ENCODE results near the gene PRPF40B.

PRPF40B gene

GRCh38 chr12:49658276-49658675, 34.9 kb downstream of the PRPF40B start:
- DNase-seq (ENCODE audit: low read depth, low spot score) = no peak

GRCh38 chr12:49659753-49660152, 36.4 kb downstream of the PRPF40B start:
- no peak for DNase-seq (ENCODE audit: low read depth, low spot score)

GRCh38 chr12:49661191-49661590, 37.8 kb downstream of the PRPF40B start:
- no peak for DNase-seq (ENCODE audit: low read depth, low spot score)

- DNase-seq (ENCODE audit: low read depth, low spot score) = no peak
Measured at GRCh38 chr12:49661746-49662145, 38.4 kb downstream of the PRPF40B start.

- peak; percentile 55 for DNase-seq (ENCODE audit: low read depth, low spot score)
Measured at GRCh38 chr12:49662998-49663843, 39.9 kb downstream of the PRPF40B start.

- DNase-seq (ENCODE audit: low read depth, low spot score) = no peak
Measured at GRCh38 chr12:49664167-49664566, 40.8 kb downstream of the PRPF40B start.

- no peak for DNase-seq (ENCODE audit: low read depth, low spot score)
Measured at GRCh38 chr12:49664591-49665239, 41.4 kb downstream of the PRPF40B start.

- no peak for DNase-seq (ENCODE audit: low read depth, low spot score)
Measured at GRCh38 chr12:49665384-49665783, 42.0 kb downstream of the PRPF40B start.

GRCh38 chr12:49666176-49666575, 42.8 kb downstream of the PRPF40B start:
- no peak for DNase-seq (ENCODE audit: low read depth, low spot score)

- no peak for DNase-seq (ENCODE audit: low read depth, low spot score)
Measured at GRCh38 chr12:49667325-49668090, 44.1 kb downstream of the PRPF40B start.

- DNase-seq (ENCODE audit: low read depth, low spot score) = no peak
Measured at GRCh38 chr12:49669796-49670195, 46.4 kb downstream of the PRPF40B start.

- no peak for DNase-seq (ENCODE audit: low read depth, low spot score)
Measured at GRCh38 chr12:49671031-49671765, 47.8 kb downstream of the PRPF40B start.

GRCh38 chr12:49672301-49673217, 49.2 kb downstream of the PRPF40B start:
- no peak for DNase-seq (ENCODE audit: low read depth, low spot score)

- peak; percentile 74 for DNase-seq (ENCODE audit: low read depth, low spot score)
Measured at GRCh38 chr12:49673446-49674317, 50.3 kb downstream of the PRPF40B start.

GRCh38 chr12:49674318-49674981, 51.1 kb downstream of the PRPF40B start:
- DNase-seq (ENCODE audit: low read depth, low spot score) = no peak

GRCh38 chr12:49675137-49675536, 51.8 kb downstream of the PRPF40B start:
- DNase-seq (ENCODE audit: low read depth, low spot score) = no peak

GRCh38 chr12:49678711-49679110, 55.4 kb downstream of the PRPF40B start:
- no peak for DNase-seq (ENCODE audit: low read depth, low spot score)

- no peak for DNase-seq (ENCODE audit: low read depth, low spot score)
Measured at GRCh38 chr12:49680075-49680474, 56.7 kb downstream of the PRPF40B start.
